H9 (cell line): ENCODE results near the gene LSS. TPM values are rescaled to one million over a fixed set of nuclear protein-coding genes. Genes with fewer than 3 reads are reported as not detected.

Experiments used
- DNase-seq: peaks from one replicate; pipeline ENCODE4 v3.0.0-alpha.2; 2017
- H2AFZ ChIP-seq: one replicate; pipeline ENCODE4 v1.6.1; 2013; ENCODE audit warnings: mild to moderate bottlenecking, low read length, control low read depth, moderate library complexity
- H2AK5ac ChIP-seq: 2 replicates; pipeline ENCODE4 v1.6.1; 2013; ENCODE audit warnings: low read length, control low read depth, mixed read lengths; ENCODE audit not compliant: insufficient read length
- H2BK120ac ChIP-seq: one replicate; pipeline ENCODE4 v1.6.1; 2013; ENCODE audit warnings: low read depth, mild to moderate bottlenecking, low read length, control low read depth, inconsistent platforms; ENCODE audit not compliant: poor library complexity, severe bottlenecking
- H2BK12ac ChIP-seq: 2 replicates; pipeline ENCODE4 v1.6.1; 2013; ENCODE audit warnings: low read length, control low read depth, mixed read lengths, low read depth; ENCODE audit not compliant: insufficient read length
- H2BK15ac ChIP-seq: 2 replicates; pipeline ENCODE4 v1.6.1; 2013; ENCODE audit warnings: low read depth, low read length, control low read depth
- H2BK20ac ChIP-seq: one replicate; pipeline ENCODE4 v1.6.1; 2013; ENCODE audit warnings: low read depth, mild to moderate bottlenecking, low read length, control low read depth, inconsistent platforms; ENCODE audit not compliant: poor library complexity, severe bottlenecking
- H2BK5ac ChIP-seq: 2 replicates; pipeline ENCODE4 v1.6.1; 2013; ENCODE audit warnings: low read length, control low read depth, mixed read lengths; ENCODE audit not compliant: insufficient read length
- H3K14ac ChIP-seq: 2 replicates; pipeline ENCODE4 v1.6.1; 2013; ENCODE audit warnings: low read length, control low read depth; ENCODE audit not compliant: insufficient read depth
- H3K18ac ChIP-seq: 2 replicates; pipeline ENCODE4 v1.6.1; 2013; ENCODE audit warnings: low read depth, mild to moderate bottlenecking, mixed read lengths, low read length, control low read depth; ENCODE audit not compliant: insufficient read length
- H3K23ac ChIP-seq: 2 replicates; pipeline ENCODE4 v1.6.1; 2013; ENCODE audit warnings: low read length, control low read depth, mixed read lengths, low read depth; ENCODE audit not compliant: insufficient read length
- H3K23me2 ChIP-seq: 2 replicates; pipeline ENCODE4 v1.6.1; 2013; ENCODE audit warnings: low read depth, mild to moderate bottlenecking, mixed read lengths, low read length, control low read depth; ENCODE audit not compliant: insufficient read length, poor library complexity, severe bottlenecking
- H3K27ac ChIP-seq: 2 replicates; pipeline ENCODE4 v1.5.1; 2013; ENCODE audit warnings: low read length, control low read depth, mixed read lengths, low read depth; ENCODE audit not compliant: insufficient read length
- H3K27me3 ChIP-seq: 2 replicates; pipeline ENCODE4 v1.6.1; 2013; ENCODE audit warnings: low read length, control low read depth, inconsistent platforms; ENCODE audit not compliant: insufficient read depth
- H3K4ac ChIP-seq: 2 replicates; pipeline ENCODE4 v1.6.1; 2013; ENCODE audit warnings: low read depth, mild to moderate bottlenecking, control low read depth, inconsistent platforms, low read length, moderate library complexity
- H3K4me1 ChIP-seq: 2 replicates; pipeline ENCODE4 v1.6.1; 2013; ENCODE audit warnings: low read length, control low read depth, inconsistent platforms; ENCODE audit not compliant: insufficient read depth
- H3K4me2 ChIP-seq: 2 replicates; pipeline ENCODE4 v1.6.1; 2013; ENCODE audit warnings: low read length, control low read depth, mixed read lengths; ENCODE audit not compliant: insufficient read length, insufficient read depth
- H3K56ac ChIP-seq: 2 replicates; pipeline ENCODE4 v1.6.1; 2013; ENCODE audit warnings: low read depth, mild to moderate bottlenecking, mixed read lengths, low read length, control low read depth; ENCODE audit not compliant: insufficient read length
- H3K79me1 ChIP-seq: 2 replicates; pipeline ENCODE4 v1.6.1; 2013; ENCODE audit warnings: low read depth, mild to moderate bottlenecking, moderate library complexity, low read length, control low read depth, inconsistent platforms; ENCODE audit not compliant: insufficient read depth, poor library complexity, severe bottlenecking
- H3K79me2 ChIP-seq: 2 replicates; pipeline ENCODE4 v1.6.1; 2013; ENCODE audit warnings: low read length, control low read depth, inconsistent platforms; ENCODE audit not compliant: insufficient read depth
- H3K9ac ChIP-seq: 2 replicates; pipeline ENCODE4 v1.6.1; 2013; ENCODE audit warnings: low read length, control low read depth, mixed read lengths; ENCODE audit not compliant: insufficient read length; ENCODE audit errors: extremely low read depth
- H3K9me3 ChIP-seq: one replicate; pipeline ENCODE4 v1.6.1; 2013; ENCODE audit warnings: low read depth, low read length, inconsistent platforms; ENCODE audit not compliant: control insufficient read depth
- H3T11ph ChIP-seq: one replicate; pipeline ENCODE4 v1.6.1; 2013; ENCODE audit warnings: mild to moderate bottlenecking, low read length, control low read depth, inconsistent platforms
- H4K20me1 ChIP-seq: one replicate; pipeline ENCODE4 v1.6.1; 2013; ENCODE audit not compliant: control insufficient read depth, insufficient read length, insufficient read depth
- H4K5ac ChIP-seq: 2 replicates; pipeline ENCODE4 v1.6.1; 2013; ENCODE audit warnings: low read depth, mild to moderate bottlenecking, mixed read lengths, low read length, control low read depth; ENCODE audit not compliant: insufficient read length
- H4K8ac ChIP-seq: replicated peaks from 2 replicates; pipeline ENCODE4 v1.6.1; 2013; ENCODE audit warnings: low read length, control low read depth, mixed read lengths, low read depth; ENCODE audit not compliant: insufficient read length
- H4K91ac ChIP-seq: 2 replicates; pipeline ENCODE4 v1.6.1; 2013; ENCODE audit warnings: low read depth, mild to moderate bottlenecking, moderate library complexity, mixed read lengths, low read length, control low read depth; ENCODE audit not compliant: insufficient read length
- H3K27ac Mint-ChIP-seq, 3 experiments: 2 replicates in 2 of 3; 3 replicates in 1 of 3; pipeline ENCODE4 v1.8.0; 2020 to 2021; ENCODE audit warnings: mixed read lengths in 3 of 3, mild to moderate bottlenecking in 1 of 3, moderate library complexity in 1 of 3
- H3K27me3 Mint-ChIP-seq: 2 replicates; pipeline ENCODE4 v1.8.0; 2021; ENCODE audit warnings: low read depth, mild to moderate bottlenecking, moderate library complexity, mixed read lengths
- H3K36me3 Mint-ChIP-seq, 3 experiments: 2 replicates in 2 of 3; 3 replicates in 1 of 3; pipeline ENCODE4 v1.8.0; 2020 to 2021; ENCODE audit warnings: low read depth in 3 of 3, mixed read lengths in 3 of 3; ENCODE audit not compliant: insufficient read depth in 1 of 3
- H3K4me1 Mint-ChIP-seq, 2 experiments: 2 replicates each; pipeline ENCODE4 v1.8.0; 2020; ENCODE audit warnings: mixed read lengths in 2 of 2
- H3K4me3 Mint-ChIP-seq, 2 experiments: 2 replicates in 1 of 2; 3 replicates in 1 of 2; pipeline ENCODE4 v1.8.0; 2020 to 2021; ENCODE audit warnings: mild to moderate bottlenecking in 2 of 2, mixed read lengths in 2 of 2, moderate library complexity in 1 of 2
- H3K9me3 Mint-ChIP-seq, 2 experiments: 2 replicates in 1 of 2; 3 replicates in 1 of 2; pipeline ENCODE4 v1.8.0; 2020; ENCODE audit warnings: mild to moderate bottlenecking in 2 of 2, mixed read lengths in 2 of 2, moderate library complexity in 1 of 2
- WGBS: extraction: QIAGEN DNeasy Blood & Tissue Kit; methylation state at CpG from one replicate; pipeline ENCODE4 v1.1.7; 2013; ENCODE audit warnings: missing lambda C conversion rate, low lambda C conversion rate, mixed read lengths; ENCODE audit not compliant: insufficient read length; ENCODE audit errors: extremely low coverage; 5-methylcytosine and 5-hydroxymethylcytosine counted together
- total RNA-seq: library from RNA; stranded (reverse); gene quantifications from 2 replicates; pipeline ENCODE4 v1.2.1, GENCODE V29; 2021
- TF ChIP-seq, protein P1 (sequence below): fragments of 200-600 bp; sonication (generic); conservative IDR thresholded peaks from 3 replicates; pipeline ENCODE4 v1.8.0; 2021; ENCODE audit warnings: antibody characterized with exemption, mild to moderate bottlenecking

The LSS gene
- total RNA-seq, 1 experiment from 2014 or later, result 69.2 TPM

DNA sequence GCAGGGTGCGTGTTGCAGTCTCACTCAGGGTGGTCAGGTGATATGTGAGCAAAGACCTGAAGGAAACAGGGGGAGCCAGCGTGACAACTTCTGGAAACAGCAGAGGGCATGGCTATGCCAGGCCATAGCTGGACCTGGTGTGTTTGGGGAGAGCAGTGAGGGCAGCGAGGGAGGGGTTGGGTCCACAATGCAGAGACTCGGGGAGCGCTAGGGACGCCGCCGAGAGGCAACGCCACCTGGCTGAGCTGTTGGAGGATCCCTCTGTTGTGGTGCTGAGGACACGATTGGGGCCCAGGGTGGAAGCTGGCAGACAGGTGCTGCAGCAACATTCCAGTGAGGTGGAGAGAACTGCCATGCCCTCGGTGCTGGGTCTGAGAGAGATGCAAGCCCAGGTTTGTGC is 26.6 kb upstream of the LSS start:
- no peaks in the 10 kb centered on the region for H3K4me1 Mint-ChIP-seq
- WGBS, result no CpG with 5 or more reads among the region's 11 CpGs

More for the DNA sequence above, 26.6 kb upstream of the LSS start:
- no peak overlapping the region for H2BK5ac ChIP-seq
- no peak overlapping the region for H3K23ac ChIP-seq
- no peak overlapping the region for H3K18ac ChIP-seq
- no peak overlapping the region for H2AK5ac ChIP-seq
- H3K4me2 ChIP-seq, result no peak overlapping the region
- Mint-ChIP-seq H3K36me3 (peaks cover 53 to 93% (median 78%) of the 10 kb centered on the region in 3 experiments; a peak in 6 of 7 replicates), H3K4me3 (no peak overlapping the region), H3K27ac (no peak overlapping the region), H3K9me3 (no peaks in the 10 kb centered on the region), H3K27me3 (no peaks in the 10 kb centered on the region)
- H3K27me3 ChIP-seq, result no peaks in the 10 kb centered on the region
- H3K4me1 ChIP-seq, result no peaks in the 10 kb centered on the region
- no peak overlapping the region for H3K14ac ChIP-seq
- no peak overlapping the region for H2BK120ac ChIP-seq
- no peak overlapping the region for H2AFZ ChIP-seq
- no peak overlapping the region for H2BK15ac ChIP-seq
- no peak overlapping the region for H4K91ac ChIP-seq
- DNase-seq, result no peak
- no peak overlapping the region for H3T11ph ChIP-seq
- no peaks in the 10 kb centered on the region for H3K79me1 ChIP-seq
- no peak overlapping the region for H2BK20ac ChIP-seq
- no peak overlapping the region for H3K4ac ChIP-seq
- no peak overlapping the region for H2BK12ac ChIP-seq
- TF ChIP-seq, protein P1, sequence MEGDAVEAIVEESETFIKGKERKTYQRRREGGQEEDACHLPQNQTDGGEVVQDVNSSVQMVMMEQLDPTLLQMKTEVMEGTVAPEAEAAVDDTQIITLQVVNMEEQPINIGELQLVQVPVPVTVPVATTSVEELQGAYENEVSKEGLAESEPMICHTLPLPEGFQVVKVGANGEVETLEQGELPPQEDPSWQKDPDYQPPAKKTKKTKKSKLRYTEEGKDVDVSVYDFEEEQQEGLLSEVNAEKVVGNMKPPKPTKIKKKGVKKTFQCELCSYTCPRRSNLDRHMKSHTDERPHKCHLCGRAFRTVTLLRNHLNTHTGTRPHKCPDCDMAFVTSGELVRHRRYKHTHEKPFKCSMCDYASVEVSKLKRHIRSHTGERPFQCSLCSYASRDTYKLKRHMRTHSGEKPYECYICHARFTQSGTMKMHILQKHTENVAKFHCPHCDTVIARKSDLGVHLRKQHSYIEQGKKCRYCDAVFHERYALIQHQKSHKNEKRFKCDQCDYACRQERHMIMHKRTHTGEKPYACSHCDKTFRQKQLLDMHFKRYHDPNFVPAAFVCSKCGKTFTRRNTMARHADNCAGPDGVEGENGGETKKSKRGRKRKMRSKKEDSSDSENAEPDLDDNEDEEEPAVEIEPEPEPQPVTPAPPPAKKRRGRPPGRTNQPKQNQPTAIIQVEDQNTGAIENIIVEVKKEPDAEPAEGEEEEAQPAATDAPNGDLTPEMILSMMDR, result no peak
- no peak overlapping the region for H3K27ac ChIP-seq
- H4K5ac ChIP-seq, result no peak overlapping the region
- H3K23me2 ChIP-seq, result no peaks in the 10 kb centered on the region
- H3K9ac ChIP-seq, result no peak overlapping the region
- no peaks in the 10 kb centered on the region for H3K79me2 ChIP-seq
- no peak overlapping the region for H4K8ac ChIP-seq
- no peaks in the 10 kb centered on the region for H4K20me1 ChIP-seq
- H3K56ac ChIP-seq, result no peak overlapping the region
- H3K9me3 ChIP-seq, result no peaks in the 10 kb centered on the region
